SIG-M5 (cell line): ENCODE measurements around the gene FAM131A.

Source experiments
- DNase-seq: peaks from one replicate; lab custom pipeline; 2025; lab: John Stamatoyannopoulos, UW

Gene FAM131A

DNA sequence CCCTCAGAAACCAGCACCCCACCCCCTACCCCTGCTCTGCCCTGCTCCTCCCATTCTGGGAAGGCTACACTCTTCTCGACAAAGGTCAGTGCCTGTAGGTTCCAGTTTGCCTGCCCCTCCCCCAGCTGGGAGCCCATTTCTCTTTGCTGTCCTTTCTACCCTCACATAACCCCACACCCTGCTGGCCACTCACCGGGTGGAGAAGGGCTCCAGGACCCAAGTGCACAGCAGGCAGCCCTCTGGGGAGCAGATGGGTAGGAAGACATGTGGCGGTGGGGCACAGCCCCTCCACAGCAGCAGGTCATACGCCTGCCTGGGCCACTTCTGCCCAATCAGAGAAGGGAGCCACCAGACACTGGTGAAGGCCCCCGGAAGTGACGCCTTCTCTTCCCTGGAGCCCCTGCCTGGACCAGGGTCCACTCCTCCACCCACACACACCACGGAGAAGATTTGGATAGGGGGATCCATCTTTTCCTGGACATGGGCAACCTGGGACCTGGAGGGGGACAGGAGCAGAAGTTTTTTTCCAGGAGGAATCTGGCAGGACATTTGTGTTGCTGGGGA is 40.6 kb downstream of the FAM131A start, which contains the start of gene THPO:
THPO (minus strand) TSS at position 326 of the 564 bp plus-strand sequence. CDS start 1,948 bp downstream, outside the sequence.
- DNase-seq, result no peak

DNA sequence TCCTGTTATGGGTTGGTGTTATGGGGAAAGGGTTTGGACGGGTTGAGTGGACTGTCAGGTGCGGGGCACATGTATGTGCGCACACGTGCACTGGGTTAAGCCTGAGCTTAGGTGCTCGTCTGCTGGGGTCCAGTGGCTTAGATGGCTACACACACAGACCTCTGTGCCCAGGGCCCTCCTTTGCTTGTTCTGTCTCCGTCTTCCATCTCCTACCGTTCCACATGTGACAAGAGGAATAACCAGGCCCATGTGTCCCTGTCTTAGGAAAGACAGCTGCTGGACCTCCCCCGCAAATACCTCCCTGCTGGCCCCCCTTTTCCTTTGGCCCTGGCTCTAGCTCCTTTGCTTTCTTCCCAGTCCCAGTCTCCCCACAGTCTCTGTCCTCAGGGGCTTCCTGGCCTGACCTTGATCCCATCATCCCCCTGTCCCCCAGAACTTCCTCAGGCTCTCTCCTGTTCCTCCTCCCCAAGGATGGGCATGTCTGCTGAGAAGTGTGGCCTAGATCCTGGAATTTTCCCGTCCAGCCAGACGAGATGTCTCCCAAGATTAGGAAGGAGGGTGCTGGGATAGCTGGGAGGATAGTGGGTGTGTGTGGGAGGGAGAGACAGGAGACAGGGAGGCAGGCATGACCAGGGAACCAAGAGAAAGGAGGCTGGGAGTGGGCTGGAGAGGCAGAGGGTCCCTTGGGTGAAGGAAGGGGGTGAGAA is 41.4 kb downstream of the FAM131A start:
- no peak for DNase-seq

- no peak for DNase-seq
Measured at GRCh38 chr3:184379358-184380184, 42.2 kb downstream of the FAM131A start, which contains the start of gene CHRD. Gene CHRD (plus strand): TSS chr3:184380054. CDS start chr3:184380319, 265 bp downstream.

- no peak for DNase-seq
Measured at GRCh38 chr3:184380185-184380626, 42.8 kb downstream of the FAM131A start.

- DNase-seq, result no peak
Measured at GRCh38 chr3:184380627-184381260, 43.3 kb downstream of the FAM131A start.

- no peak for DNase-seq
Measured at GRCh38 chr3:184381261-184382224, 44.1 kb downstream of the FAM131A start.

- no peak for DNase-seq
Measured at GRCh38 chr3:184382326-184383032, 45.1 kb downstream of the FAM131A start.

- DNase-seq, result no peak
Measured at GRCh38 chr3:184383033-184383740, 45.8 kb downstream of the FAM131A start.

DNA sequence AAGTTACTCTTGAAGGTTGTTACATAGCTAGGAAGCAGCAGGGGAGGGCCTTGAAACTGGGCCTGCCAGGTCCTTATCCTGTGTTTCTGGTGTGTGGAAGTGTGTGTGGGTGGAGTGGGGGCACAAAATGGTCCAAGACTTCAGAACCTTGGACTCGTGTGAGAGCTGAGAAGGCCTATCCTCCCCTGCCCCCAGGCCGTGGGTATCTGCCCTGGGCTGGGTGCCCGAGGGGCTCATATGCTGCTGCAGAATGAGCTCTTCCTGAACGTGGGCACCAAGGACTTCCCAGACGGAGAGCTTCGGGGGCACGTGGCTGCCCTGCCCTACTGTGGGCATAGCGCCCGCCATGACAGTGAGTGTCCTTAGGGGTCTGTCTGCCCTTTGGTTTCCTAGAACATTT is 46.9 kb downstream of the FAM131A start:
- no peak for DNase-seq

- DNase-seq, result no peak
Measured at GRCh38 chr3:184384856-184385422, 47.5 kb downstream of the FAM131A start.

DNA sequence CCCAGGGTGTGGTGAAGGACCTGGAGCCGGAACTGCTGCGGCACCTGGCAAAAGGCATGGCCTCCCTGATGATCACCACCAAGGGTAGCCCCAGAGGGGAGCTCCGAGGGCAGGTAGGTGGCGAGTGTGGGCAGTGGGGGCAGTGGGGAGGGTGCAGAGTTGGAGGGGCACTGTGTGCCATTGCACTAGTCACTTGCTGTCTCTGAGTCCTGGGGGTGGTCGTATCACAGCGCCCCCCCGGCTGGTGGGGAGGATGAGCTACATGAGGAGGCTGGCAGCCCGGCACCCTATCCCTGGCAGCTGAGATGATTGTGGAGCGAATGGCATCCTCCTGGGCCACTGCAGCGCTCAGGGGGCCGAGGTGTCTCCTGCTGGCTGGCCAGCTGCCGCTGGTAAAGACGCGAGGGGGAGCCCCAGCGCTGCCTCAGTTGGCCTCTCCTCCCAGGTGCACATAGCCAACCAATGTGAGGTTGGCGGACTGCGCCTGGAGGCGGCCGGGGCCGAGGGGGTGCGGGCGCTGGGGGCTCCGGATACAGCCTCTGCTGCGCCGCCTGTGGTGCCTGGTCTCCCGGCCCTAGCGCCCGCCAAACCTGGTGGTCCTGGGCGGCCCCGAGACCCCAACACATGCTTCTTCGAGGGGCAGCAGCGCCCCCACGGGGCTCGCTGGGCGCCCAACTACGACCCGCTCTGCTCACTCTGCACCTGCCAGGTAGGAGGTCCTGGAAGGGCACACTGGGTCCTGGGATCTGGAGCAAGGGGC is 48.8 kb downstream of the FAM131A start:
- no peak for DNase-seq

DNA sequence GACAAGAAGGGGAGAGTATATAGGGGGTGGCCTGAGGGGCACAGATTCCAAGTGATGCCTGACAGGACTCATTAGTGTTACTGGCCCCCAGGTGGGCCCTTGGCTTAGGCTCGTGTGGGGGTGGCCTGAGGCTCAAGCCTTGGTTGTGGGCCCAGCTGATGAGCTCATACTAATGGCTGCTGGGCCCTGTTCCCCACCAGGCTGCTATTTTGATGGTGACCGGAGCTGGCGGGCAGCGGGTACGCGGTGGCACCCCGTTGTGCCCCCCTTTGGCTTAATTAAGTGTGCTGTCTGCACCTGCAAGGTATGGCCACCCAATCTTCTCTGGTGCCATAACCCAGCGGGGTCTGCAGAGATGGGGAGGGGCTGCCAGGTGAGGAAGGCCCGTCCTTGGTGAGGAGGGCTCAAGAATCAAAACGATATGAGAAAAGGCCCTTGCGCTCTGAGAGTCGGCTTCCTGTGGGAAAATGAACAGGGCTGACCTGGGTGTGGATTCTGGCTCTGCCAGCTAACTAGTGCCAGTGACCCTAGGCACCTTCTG is 49.8 kb downstream of the FAM131A start:
- DNase-seq, result no peak

- DNase-seq, result no peak
Measured at GRCh38 chr3:184388164-184388935, 51.0 kb downstream of the FAM131A start.

DNA sequence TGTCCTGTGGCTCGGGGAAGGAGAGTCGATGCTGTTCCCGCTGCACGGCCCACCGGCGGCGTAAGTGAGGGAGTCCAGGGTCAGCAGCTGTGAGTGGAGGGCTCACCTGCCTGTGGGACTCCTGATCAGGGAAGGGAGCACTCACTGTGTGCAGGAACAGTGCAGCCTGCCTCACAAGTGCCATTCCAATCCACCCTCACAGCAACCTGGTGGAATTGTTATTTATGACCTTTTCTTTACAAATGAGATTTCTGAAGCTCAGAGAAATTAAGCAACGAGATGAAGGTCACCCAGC is 51.5 kb downstream of the FAM131A start:
- no peak for DNase-seq

DNA sequence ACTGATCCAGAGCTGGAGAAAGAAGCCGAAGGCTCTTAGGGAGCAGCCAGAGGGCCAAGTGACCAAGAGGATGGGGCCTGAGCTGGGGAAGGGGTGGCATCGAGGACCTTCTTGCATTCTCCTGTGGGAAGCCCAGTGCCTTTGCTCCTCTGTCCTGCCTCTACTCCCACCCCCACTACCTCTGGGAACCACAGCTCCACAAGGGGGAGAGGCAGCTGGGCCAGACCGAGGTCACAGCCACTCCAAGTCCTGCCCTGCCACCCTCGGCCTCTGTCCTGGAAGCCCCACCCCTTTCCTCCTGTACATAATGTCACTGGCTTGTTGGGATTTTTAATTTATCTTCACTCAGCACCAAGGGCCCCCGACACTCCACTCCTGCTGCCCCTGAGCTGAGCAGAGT is 52.0 kb downstream of the FAM131A start:
- no peak for DNase-seq

DNA sequence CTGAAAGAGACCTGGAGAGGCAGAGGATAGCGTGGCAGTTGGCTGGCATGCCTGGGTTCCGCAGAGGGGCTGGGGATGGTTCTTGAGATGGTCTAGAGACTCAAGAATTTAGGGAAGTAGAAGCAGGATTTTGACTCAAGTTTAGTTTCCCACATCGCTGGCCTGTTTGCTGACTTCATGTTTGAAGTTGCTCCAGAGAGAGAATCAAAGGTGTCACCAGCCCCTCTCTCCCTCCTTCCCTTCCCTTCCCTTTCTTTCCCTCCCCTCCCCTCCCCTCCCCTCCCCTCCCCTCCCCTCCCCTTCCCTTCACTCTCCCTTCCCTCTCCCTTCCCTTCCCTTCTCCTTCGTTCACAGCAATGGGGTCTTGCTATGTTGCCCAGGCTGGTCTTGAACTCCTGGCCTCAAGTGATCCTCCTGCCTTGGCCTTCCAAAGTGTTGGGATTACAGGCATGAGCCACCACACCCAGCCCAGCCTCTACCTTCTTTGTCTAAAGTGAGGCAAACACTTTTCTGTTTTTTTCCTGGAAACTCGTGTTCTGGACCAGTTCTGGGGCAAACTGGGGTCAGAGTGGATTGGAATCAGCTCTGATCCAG is 52.6 kb downstream of the FAM131A start:
- no peak for DNase-seq

- no peak for DNase-seq
Measured at GRCh38 chr3:184391266-184391665, 53.9 kb downstream of the FAM131A start.

DNA sequence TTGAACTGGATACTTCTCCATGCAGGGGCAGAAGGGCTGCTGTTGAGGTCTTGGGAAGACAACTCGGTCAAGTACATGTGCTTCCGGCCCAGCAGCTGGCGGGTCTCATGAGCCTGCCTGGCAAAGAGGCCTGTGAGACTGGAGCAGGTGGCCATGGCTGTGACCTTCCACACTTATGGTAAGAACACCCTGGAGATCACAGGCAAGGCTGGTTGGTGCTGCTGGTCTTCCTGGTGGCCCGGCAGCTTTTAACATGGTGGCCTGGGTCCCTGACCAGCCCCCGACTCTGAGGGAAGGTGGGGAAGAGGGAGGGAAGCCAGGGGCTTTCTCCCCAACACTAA is 57.9 kb downstream of the FAM131A start:
- no peak for DNase-seq
